Ishikawa (cell line): ENCODE data around the gene IL19.

Experiments used
- CEBPB ChIP-seq: IDR thresholded peaks from 2 replicates; pipeline ENCODE4 v1.6.1; 2012
- CREB1 ChIP-seq: IDR thresholded peaks from 2 replicates; pipeline ENCODE4 v1.6.1; 2012; ENCODE audit warnings: low read depth
- EGR1 ChIP-seq: IDR thresholded peaks from 2 replicates; pipeline ENCODE4 v1.6.1; 2012
- EP300 ChIP-seq: IDR thresholded peaks from 2 replicates; pipeline ENCODE4 v1.6.1; 2012; ENCODE audit warnings: borderline replicate concordance
- FOXM1 ChIP-seq: IDR thresholded peaks from 2 replicates; pipeline ENCODE4 v1.6.1; 2012; ENCODE audit warnings: low read depth, borderline replicate concordance
- MAX ChIP-seq: IDR thresholded peaks from 2 replicates; pipeline ENCODE4 v1.6.1; 2012
- NFIC ChIP-seq: IDR thresholded peaks from 2 replicates; pipeline ENCODE4 v1.6.1; 2012
- RAD21 ChIP-seq: IDR thresholded peaks from 2 replicates; pipeline ENCODE4 v1.6.1; 2012; ENCODE audit warnings: low read depth
- TAF1 ChIP-seq: IDR thresholded peaks from 2 replicates; pipeline ENCODE4 v1.6.1; 2012; ENCODE audit warnings: low read depth, mild to moderate bottlenecking
- TCF12 ChIP-seq: IDR thresholded peaks from 2 replicates; pipeline ENCODE4 v1.6.1; 2012; ENCODE audit warnings: low read depth
- TEAD4 ChIP-seq: IDR thresholded peaks from 2 replicates; pipeline ENCODE4 v1.6.1; 2012
- USF1 ChIP-seq: IDR thresholded peaks from 2 replicates; pipeline ENCODE4 v1.6.1; 2012
- YY1 ChIP-seq: IDR thresholded peaks from 2 replicates; pipeline ENCODE4 v1.6.1; 2012; ENCODE audit warnings: low read depth
- ZBTB7A ChIP-seq: IDR thresholded peaks from 2 replicates; pipeline ENCODE4 v1.6.1; 2012; ENCODE audit warnings: low read depth
- TF ChIP-seq, protein P1 (sequence below): IDR thresholded peaks from 2 replicates; pipeline ENCODE4 v1.6.1; 2012; ENCODE audit warnings: low read depth, mild to moderate bottlenecking

Gene IL19

GRCh38 chr1:206752481-206752880 lies 18.1 kb upstream of the IL19 start:
- TF ChIP-seq ZBTB7A, result no peak
- no peak for TF ChIP-seq NFIC
- no peak for TF ChIP-seq EGR1
- TF ChIP-seq RAD21, result no peak
- TF ChIP-seq MAX, result no peak
- TF ChIP-seq, protein P1, sequence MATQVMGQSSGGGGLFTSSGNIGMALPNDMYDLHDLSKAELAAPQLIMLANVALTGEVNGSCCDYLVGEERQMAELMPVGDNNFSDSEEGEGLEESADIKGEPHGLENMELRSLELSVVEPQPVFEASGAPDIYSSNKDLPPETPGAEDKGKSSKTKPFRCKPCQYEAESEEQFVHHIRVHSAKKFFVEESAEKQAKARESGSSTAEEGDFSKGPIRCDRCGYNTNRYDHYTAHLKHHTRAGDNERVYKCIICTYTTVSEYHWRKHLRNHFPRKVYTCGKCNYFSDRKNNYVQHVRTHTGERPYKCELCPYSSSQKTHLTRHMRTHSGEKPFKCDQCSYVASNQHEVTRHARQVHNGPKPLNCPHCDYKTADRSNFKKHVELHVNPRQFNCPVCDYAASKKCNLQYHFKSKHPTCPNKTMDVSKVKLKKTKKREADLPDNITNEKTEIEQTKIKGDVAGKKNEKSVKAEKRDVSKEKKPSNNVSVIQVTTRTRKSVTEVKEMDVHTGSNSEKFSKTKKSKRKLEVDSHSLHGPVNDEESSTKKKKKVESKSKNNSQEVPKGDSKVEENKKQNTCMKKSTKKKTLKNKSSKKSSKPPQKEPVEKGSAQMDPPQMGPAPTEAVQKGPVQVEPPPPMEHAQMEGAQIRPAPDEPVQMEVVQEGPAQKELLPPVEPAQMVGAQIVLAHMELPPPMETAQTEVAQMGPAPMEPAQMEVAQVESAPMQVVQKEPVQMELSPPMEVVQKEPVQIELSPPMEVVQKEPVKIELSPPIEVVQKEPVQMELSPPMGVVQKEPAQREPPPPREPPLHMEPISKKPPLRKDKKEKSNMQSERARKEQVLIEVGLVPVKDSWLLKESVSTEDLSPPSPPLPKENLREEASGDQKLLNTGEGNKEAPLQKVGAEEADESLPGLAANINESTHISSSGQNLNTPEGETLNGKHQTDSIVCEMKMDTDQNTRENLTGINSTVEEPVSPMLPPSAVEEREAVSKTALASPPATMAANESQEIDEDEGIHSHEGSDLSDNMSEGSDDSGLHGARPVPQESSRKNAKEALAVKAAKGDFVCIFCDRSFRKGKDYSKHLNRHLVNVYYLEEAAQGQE, result no peak
- TF ChIP-seq CEBPB, result no peak
- no peak for TF ChIP-seq YY1
- TF ChIP-seq TCF12, result no peak
- TF ChIP-seq TAF1, result no peak

- no peak for TF ChIP-seq TAF1
- TF ChIP-seq TCF12, result no peak
- TF ChIP-seq FOXM1, result no peak
- no peak for TF ChIP-seq NFIC
- no peak for TF ChIP-seq RAD21
- no peak for TF ChIP-seq CREB1
- TF ChIP-seq EP300, result no peak
- TF ChIP-seq, protein P1, result no peak
- TF ChIP-seq ZBTB7A, result no peak
- TF ChIP-seq USF1, result no peak
- no peak for TF ChIP-seq EGR1
- TF ChIP-seq TEAD4, result no peak
- no peak for TF ChIP-seq CEBPB
- TF ChIP-seq YY1, result no peak
- TF ChIP-seq MAX, result no peak
Observed at GRCh38 chr1:206753141-206753540, 17.4 kb upstream of the IL19 start.

DNA sequence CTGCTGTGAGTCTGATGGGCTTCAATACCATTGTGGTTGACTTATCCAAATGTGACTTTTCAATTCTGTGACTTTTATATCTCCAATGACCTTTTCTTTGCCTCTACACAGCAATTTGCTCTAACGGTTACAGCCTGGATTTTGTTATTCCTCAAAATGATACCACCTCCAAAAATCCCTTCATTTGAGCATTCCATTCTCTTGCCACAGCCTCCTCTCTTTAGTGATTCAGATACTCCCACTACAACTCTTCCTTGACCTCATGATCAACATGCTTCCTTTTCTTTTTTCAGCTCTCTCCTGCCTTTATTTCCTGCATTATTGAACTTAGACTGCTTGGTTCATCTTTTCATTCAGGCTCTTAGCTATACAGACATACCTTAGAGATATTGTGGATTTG lies 16.6 kb upstream of the IL19 start:
- TF ChIP-seq EGR1 (no peak), CREB1 (no peak), MAX (no peak), CEBPB (no peak), RAD21 (no peak), TEAD4 (no peak), TCF12 (no peak), ZBTB7A (no peak), USF1 (no peak), YY1 (no peak), TAF1 (no peak), FOXM1 (no peak), NFIC (no peak), EP300 (no peak)
- TF ChIP-seq, protein P1, result no peak

GRCh38 chr1:206757524-206758266 lies 12.9 kb upstream of the IL19 start:
- TF ChIP-seq EGR1 (no peak), TEAD4 (no peak)
